HepG2 (cell line): ENCODE results near the gene SCMH1. TPM values are rescaled to one million over a fixed set of nuclear protein-coding genes. Genes with fewer than 3 reads are reported as not detected.
A peak's percentile ranks its signal among the peaks of the same experiment; 100 is the strongest.

Experiments
- AGO2 ChIP-seq: fragments of 200-400 bp; formaldehyde crosslinking; optimal IDR thresholded peaks from 2 replicates; pipeline ENCODE3; 2017; ENCODE audit warnings: mild to moderate bottlenecking, low read depth, low read length, moderate library complexity
- ATM ChIP-seq: fragments of 450-650 bp; IDR thresholded peaks from 2 replicates; pipeline ENCODE4 v1.7.1; 2017; ENCODE audit warnings: mild to moderate bottlenecking, borderline replicate concordance
- CCDC6 ChIP-seq: sonication (generic); formaldehyde crosslinking; IDR thresholded peaks from 2 replicates; pipeline ENCODE4 v1.8.1; 2022; ENCODE audit warnings: mild to moderate bottlenecking, missing genetic modification reagents, moderate library complexity
- ERF ChIP-seq: IDR thresholded peaks from 2 replicates; pipeline ENCODE4 v1.6.1; 2018; ENCODE audit warnings: missing biosample characterization, missing genetic modification reagents
- GATAD1 ChIP-seq: IDR thresholded peaks from 2 replicates; pipeline ENCODE4 v1.6.1; 2016; ENCODE audit warnings: missing genetic modification reagents, missing compliant biosample characterization
- ISL2 ChIP-seq: sonication (generic); formaldehyde crosslinking; IDR thresholded peaks from 2 replicates; pipeline ENCODE4 v1.5.0; 2020; ENCODE audit warnings: missing genetic modification reagents
- MAX ChIP-seq: IDR thresholded peaks from 2 replicates; pipeline ENCODE4 v1.6.1; 2012; ENCODE audit warnings: inconsistent platforms
- MIER2 ChIP-seq: IDR thresholded peaks from 2 replicates; pipeline ENCODE4 v1.6.1; 2016; ENCODE audit warnings: missing biosample characterization, missing genetic modification reagents
- NFAT5 ChIP-seq: sonication (generic); formaldehyde crosslinking; IDR thresholded peaks from 2 replicates; pipeline ENCODE4 v1.4.0; 2020; ENCODE audit warnings: missing genetic modification reagents
- RORA ChIP-seq: sonication (generic); formaldehyde crosslinking; IDR thresholded peaks from 2 replicates; pipeline ENCODE4 v1.5.0; 2020; ENCODE audit warnings: mild to moderate bottlenecking, missing genetic modification reagents, moderate library complexity
- SCMH1 ChIP-seq: sonication (generic); formaldehyde crosslinking; IDR thresholded peaks from 2 replicates; pipeline ENCODE4 v1.9.0; 2021; ENCODE audit warnings: missing genetic modification reagents, mild to moderate bottlenecking, borderline replicate concordance
- TP53 ChIP-seq: sonication (generic); formaldehyde crosslinking; conservative IDR thresholded peaks from 2 replicates; pipeline ENCODE4 v1.4.0; 2020; ENCODE audit warnings: missing genetic modification reagents
- ZBTB14 ChIP-seq: sonication (generic); formaldehyde crosslinking; IDR thresholded peaks from 2 replicates; pipeline ENCODE4 v1.4.0; 2020; ENCODE audit warnings: missing genetic modification reagents
- ZBTB42 ChIP-seq: sonication (generic); formaldehyde crosslinking; IDR thresholded peaks from 2 replicates; pipeline ENCODE4 v1.5.0; 2020; ENCODE audit warnings: mild to moderate bottlenecking, missing genetic modification reagents
- ZC3H4 ChIP-seq: sonication (generic); formaldehyde crosslinking; IDR thresholded peaks from 2 replicates; pipeline ENCODE4 v1.4.0; 2020; ENCODE audit warnings: missing genetic modification reagents, borderline replicate concordance
- ZEB1 ChIP-seq: IDR thresholded peaks from 2 replicates; pipeline ENCODE4 v1.6.1; 2012; ENCODE audit warnings: mild to moderate bottlenecking, low read depth, inconsistent platforms; ENCODE audit not compliant: insufficient replicate concordance
- ZKSCAN1 ChIP-seq: fragments of 150-350 bp; IDR thresholded peaks from 2 replicates; pipeline ENCODE4 v1.6.1; 2014; ENCODE audit warnings: low read length
- ZNF18 ChIP-seq: sonication (generic); formaldehyde crosslinking; IDR thresholded peaks from 2 replicates; pipeline ENCODE4 v1.8.0; 2022; ENCODE audit warnings: mild to moderate bottlenecking, missing genetic modification reagents; ENCODE audit not compliant: insufficient replicate concordance
- ZNF607 ChIP-seq: sonication (generic); formaldehyde crosslinking; IDR thresholded peaks from 2 replicates; pipeline ENCODE4 v1.5.1; 2020; ENCODE audit warnings: missing genetic modification reagents, mild to moderate bottlenecking, borderline replicate concordance
- ZNF709 ChIP-seq: sonication (generic); formaldehyde crosslinking; IDR thresholded peaks from 2 replicates; pipeline ENCODE4 v1.5.0; 2020; ENCODE audit warnings: mild to moderate bottlenecking, missing genetic modification reagents
- polyA plus RNA-seq, 8 experiments: library from polyadenylated mRNA; depleted of rRNA in 3 of 8; stranded (reverse) in 7 of 8; unstranded in 1 of 8; fragments of >200 nt; fragmentation: Illumina TruSeq in 4 of 8; extraction: Trizol in 4 of 8; gene quantifications; 2 replicates each; pipeline versions ENCODE4 v1.2.1 to v1.2.3, GENCODE V29; 2011 to 2016; ENCODE audit warnings: low read depth in 4 of 8, missing spikeins in 1 of 8, mixed read lengths in 1 of 8; ENCODE audit not compliant: insufficient read depth in 1 of 8
- total RNA-seq, 5 experiments: library from RNA; depleted of rRNA; stranded (reverse); fragments of >200 nt; fragmentation: Illumina TruSeq; extraction: Trizol; gene quantifications; 2 replicates each; pipeline ENCODE4 v1.2.3, GENCODE V29; 2016; ENCODE audit warnings: low read depth in 1 of 5

SCMH1 gene
- total and polyA plus RNA-seq, 2 of the 13 experiments (the other 11 are each of a cell fraction or from before 2014, with no cell fraction given) = 41.8 to 52.6 TPM

- TF ChIP-seq MIER2 (CRISPR knock-in tag) (no peak), ZC3H4 (CRISPR knock-in tag) (no peak), NFAT5 (no peak), ISL2 (peak; percentile 39; the same call in 1 of the 2 replicates), ATM (no peak), SCMH1 (CRISPR knock-in tag) (no peak), MAX (peak; percentile 80), ZEB1 (no peak), ZNF607 (CRISPR knock-in tag) (peak; percentile 56; the same call in 1 of the 2 replicates), TP53 (CRISPR knock-in tag) (no peak), GATAD1 (CRISPR knock-in tag) (no peak), ZNF709 (peak; percentile 39; the same call in 1 of the 2 replicates), ZBTB42 (CRISPR knock-in tag) (no peak; the same call in 1 of the 2 replicates), ZBTB14 (CRISPR knock-in tag) (no peak), ZNF18 (no peak), CCDC6 (CRISPR knock-in tag) (peak; percentile 76; the same call in 1 of the 2 replicates), RORA (CRISPR knock-in tag) (no peak), AGO2 (no peak), ZKSCAN1 (peak; percentile 8; the same call in 1 of the 2 replicates), ERF (CRISPR knock-in tag) (peak; percentile 78; the same call in 1 of the 2 replicates)
Observed at GRCh38 chr1:40979241-40980067, 262.7 kb downstream of the SCMH1 start, which contains the start of gene CTPS1 (continued).
